NCI-H146 (cell line): Measurements from ENCODE around the gene WNT3.
"Not testable (repeated sequence)": the region's sequence is repeated elsewhere in the genome, so short reads cannot be mapped to it uniquely, and the experiment has no call there.

Experiments used
- DNase-seq: peaks from one replicate; lab custom pipeline; 2025; lab: John Stamatoyannopoulos, UW

The WNT3 gene

GRCh38 chr17:46818316-46818928, at the start of gene WNT3:
Gene WNT3, minus strand, starts transcription at chr17:46818692. Its CDS starts 95 bp downstream, at chr17:46818597.
- DNase-seq, result peak; percentile 42

- no peak for DNase-seq
Observed at GRCh38 chr17:46866747-46867146, 48.3 kb upstream of the WNT3 start.

- DNase-seq, result no peak
Observed at GRCh38 chr17:46866325-46866724, 47.8 kb upstream of the WNT3 start.

GRCh38 chr17:46865100-46865499, 46.6 kb upstream of the WNT3 start:
- no peak for DNase-seq

GRCh38 chr17:46863383-46864121, 45.1 kb upstream of the WNT3 start:
- no peak for DNase-seq

- DNase-seq, result peak; percentile 23
Observed at GRCh38 chr17:46862949-46863348, 44.5 kb upstream of the WNT3 start.

GRCh38 chr17:46859996-46860395, 41.5 kb upstream of the WNT3 start:
- DNase-seq, result no peak

GRCh38 chr17:46857600-46857999, 39.1 kb upstream of the WNT3 start:
- no peak for DNase-seq

- DNase-seq, result no peak
Observed at GRCh38 chr17:46854948-46855347, 36.5 kb upstream of the WNT3 start.

- DNase-seq, result no peak
Observed at GRCh38 chr17:46854515-46854914, 36.0 kb upstream of the WNT3 start.

- DNase-seq, result no peak
Observed at GRCh38 chr17:46853896-46854444, 35.5 kb upstream of the WNT3 start.

- DNase-seq, result peak; percentile 82
Observed at GRCh38 chr17:46851029-46851741, 32.7 kb upstream of the WNT3 start, which contains the start of gene WNT9B. Gene WNT9B, plus strand, starts transcription at chr17:46851583. Its CDS starts 56 bp downstream, at chr17:46851639.

GRCh38 chr17:46850688-46851028, 32.2 kb upstream of the WNT3 start:
- no peak for DNase-seq

GRCh38 chr17:46848534-46848933, 30.0 kb upstream of the WNT3 start:
- DNase-seq, result no peak

GRCh38 chr17:46847204-46848191, 29.0 kb upstream of the WNT3 start:
- no peak for DNase-seq

- DNase-seq, result no peak
Observed at GRCh38 chr17:46842835-46843234, 24.3 kb upstream of the WNT3 start.

- DNase-seq, result no peak
Observed at GRCh38 chr17:46841561-46842379, 23.3 kb upstream of the WNT3 start.

GRCh38 chr17:46840596-46840995, 22.1 kb upstream of the WNT3 start:
- DNase-seq, result not testable (repeated sequence)

GRCh38 chr17:46839211-46839610, 20.7 kb upstream of the WNT3 start:
- no peak for DNase-seq

GRCh38 chr17:46837521-46837920, 19.0 kb upstream of the WNT3 start:
- no peak for DNase-seq

- DNase-seq, result no peak
Observed at GRCh38 chr17:46836500-46836899, 18.0 kb upstream of the WNT3 start.
